ENCODE data around the gene CAMSAP3. TPM values are rescaled to one million over a fixed set of nuclear protein-coding genes. Genes with fewer than 3 reads are reported as not detected.

Gene CAMSAP3
- total and polyA plus RNA-seq, 2 donors (not counting 1 experiment from before 2014, with no cell fraction given): 1.0 to 1.3 TPM

- Histone ChIP-seq H3K4me1 (ENCODE audit: control insufficient read depth in 2 of 2, insufficient read depth in 2 of 2, low read length in 2 of 2) (peaks cover 2 to 9% of the 10 kb centered on the region in 2 donors), H4K20me1 (ENCODE audit: control insufficient read depth, insufficient read depth, low read length, poor library complexity, severe bottlenecking) (no peaks in the 10 kb centered on the region), H2AFZ (ENCODE audit: insufficient read depth, low read depth, low read length, poor library complexity, severe bottlenecking) (no peak overlapping the region), H3K27me3 (replicated peaks in 1 of 4; ENCODE audit: control extremely low read depth in 1 of 4, control insufficient read depth in 3 of 4, insufficient read depth in 4 of 4, low read length in 3 of 4) (no peaks in the 10 kb centered on the region), H3K27ac (ENCODE audit: low read length in 2 of 2) (no peak overlapping the region), H3K4me3 (ENCODE audit: control extremely low read depth in 1 of 5, extremely low read depth in 1 of 5, insufficient read depth in 1 of 5, low read depth in 2 of 5, low read length in 4 of 5) (no peak overlapping the region), H3K9ac (ENCODE audit: low read length) (no peak overlapping the region), H3K36me3 (replicated peaks in 1 of 2; ENCODE audit: control extremely low read depth in 1 of 2, control insufficient read depth in 1 of 2, extremely low read depth in 1 of 2, insufficient read depth in 2 of 2, low read length in 1 of 2) (peaks cover 0 to 35% of the 10 kb centered on the region in 2 experiments), H3K4me2 (replicated peaks; ENCODE audit: low read depth, low read length, poor library complexity, severe bottlenecking) (no peak overlapping the region), H3K9me3 (ENCODE audit: control extremely low read depth in 1 of 3, control insufficient read depth in 2 of 3, insufficient read depth in 1 of 3, low read length in 2 of 3) (peaks cover 0 to 12% (median 0%) of the 10 kb centered on the region in 3 donors), H3K79me2 (ENCODE audit: control insufficient read depth, insufficient read depth, low read length) (no peaks in the 10 kb centered on the region)
- Mint-ChIP-seq H3K4me3 (no peak overlapping the region), H3K4me1 (peaks cover 9% of the 10 kb centered on the region), H3K9me3 (ENCODE audit: insufficient read depth) (no peaks in the 10 kb centered on the region), H3K27ac (no peak overlapping the region), H3K27me3 (no peaks in the 10 kb centered on the region)
- TF ChIP-seq CTCF (IDR thresholded peaks at IDR 0.05) (no peak), EZH2 (IDR thresholded peaks at IDR 0.05; ENCODE audit: borderline replicate concordance, insufficient read depth, low read depth, low read length, poor library complexity, severe bottlenecking) (no peak)
- ChIA-PET CTCF (interaction anchor here (1.7 kb wide), 1 partner anchor 18 kb away, joined by 6 read pairs; no protein-coding TSS in a partner anchor), POLR2A (no interaction called here)
- intact Hi-C loops (cut with micrococcal nuclease): no loop called here
- 97% methylated on average over 41 of the region's 41 CpGs for WGBS (ENCODE audit: insufficient coverage)
- ATAC-seq (ENCODE audit: low read depth) (no peak), DNase-seq (peak; percentile 11)
Measured at GRCh38 chr19:7550169-7550770, 45.4 kb upstream of the CAMSAP3 start.

GRCh38 chr19:7550987-7551761 lies 44.5 kb upstream of the CAMSAP3 start:
- no peak overlapping the region for H3K9ac ChIP-seq (ENCODE audit: low read length)
- WGBS (ENCODE audit: insufficient coverage): 78% methylated on average over 37 of the region's 51 CpGs

More at GRCh38 chr19:7550987-7551761, 44.5 kb upstream of the CAMSAP3 start:
- Histone ChIP-seq H3K27ac (ENCODE audit: low read length in 2 of 2) (no peak overlapping the region), H2AFZ (ENCODE audit: insufficient read depth, low read depth, low read length, poor library complexity, severe bottlenecking) (no peak overlapping the region), H3K9me3 (ENCODE audit: control extremely low read depth in 1 of 3, control insufficient read depth in 2 of 3, insufficient read depth in 1 of 3, low read length in 2 of 3) (peaks cover 0 to 12% (median 0%) of the 10 kb centered on the region in 3 donors), H3K4me3 (ENCODE audit: control extremely low read depth in 1 of 5, extremely low read depth in 1 of 5, insufficient read depth in 1 of 5, low read depth in 2 of 5, low read length in 4 of 5) (no peak overlapping the region), H3K27me3 (replicated peaks in 1 of 4; ENCODE audit: control extremely low read depth in 1 of 4, control insufficient read depth in 3 of 4, insufficient read depth in 4 of 4, low read length in 3 of 4) (no peaks in the 10 kb centered on the region), H4K20me1 (ENCODE audit: control insufficient read depth, insufficient read depth, low read length, poor library complexity, severe bottlenecking) (no peaks in the 10 kb centered on the region), H3K79me2 (ENCODE audit: control insufficient read depth, insufficient read depth, low read length) (no peaks in the 10 kb centered on the region), H3K4me1 (ENCODE audit: control insufficient read depth in 2 of 2, insufficient read depth in 2 of 2, low read length in 2 of 2) (peaks cover 0 to under 1% of the 10 kb centered on the region in 2 donors), H3K36me3 (replicated peaks in 1 of 2; ENCODE audit: control extremely low read depth in 1 of 2, control insufficient read depth in 1 of 2, extremely low read depth in 1 of 2, insufficient read depth in 2 of 2, low read length in 1 of 2) (peaks cover 0 to 41% of the 10 kb centered on the region in 2 experiments), H3K4me2 (replicated peaks; ENCODE audit: low read depth, low read length, poor library complexity, severe bottlenecking) (peak overlapping the region; percentile 22)
- Mint-ChIP-seq H3K4me3 (no peak overlapping the region), H3K27me3 (no peaks in the 10 kb centered on the region), H3K9me3 (ENCODE audit: insufficient read depth) (no peaks in the 10 kb centered on the region), H3K27ac (peak overlapping the region; percentile 15), H3K4me1 (peaks cover 3% of the 10 kb centered on the region)
- POLR2A ChIA-PET: no interaction called here
- CTCF ChIA-PET: interaction anchor here (1.7 to 2.1 kb wide), 2 partner anchors 17 kb away, joined by 6 to 7 read pairs; no protein-coding TSS in a partner anchor
- ATAC-seq (ENCODE audit: low read depth) (peak; percentile 81), DNase-seq (peak; percentile 37)
- intact Hi-C loops (cut with micrococcal nuclease): loop anchor here (1.0 kb wide), 1 partner anchor 16 kb away; the partner anchor contains the start of gene PNPLA6
- TF ChIP-seq EZH2 (IDR thresholded peaks at IDR 0.05; ENCODE audit: borderline replicate concordance, insufficient read depth, low read depth, low read length, poor library complexity, severe bottlenecking) (no peak), CTCF (IDR thresholded peaks at IDR 0.05) (no peak)

All from B cell (primary cell).